Upper lobe of right lung (tissue), 1 donor: Measurements from ENCODE around the gene FOXJ2. TPM values are rescaled to one million over a fixed set of nuclear protein-coding genes. Genes with fewer than 3 reads are reported as not detected.
A peak's percentile ranks its signal among the peaks of the same experiment; 100 is the strongest.
"Not testable (repeated sequence)": the region's sequence is repeated elsewhere in the genome, so short reads cannot be mapped to it uniquely, and the experiment has no call there.

Source experiments
- ATAC-seq: fragments of 200-7000 bp; cut with Tn5 transposase; one replicate; pipeline ENCODE4 v1.9.1; 2020; ENCODE audit warnings: mild to moderate bottlenecking, moderate library complexity
- DNase-seq: peaks from one replicate; pipeline ENCODE4 v3.0.0-alpha.2; 2020
- H3K27ac ChIP-seq: fragments of 200-600 bp; one replicate; pipeline ENCODE4 v1.8.0; 2022
- H3K27me3 ChIP-seq: fragments of 200-600 bp; one replicate; pipeline ENCODE4 v1.8.0; 2022; ENCODE audit warnings: mild to moderate bottlenecking
- H3K36me3 ChIP-seq: fragments of 200-600 bp; one replicate; pipeline ENCODE4 v1.8.0; 2022
- H3K4me1 ChIP-seq: fragments of 200-600 bp; one replicate; pipeline ENCODE4 v1.8.0; 2022
- H3K4me3 ChIP-seq: fragments of 200-600 bp; one replicate; pipeline ENCODE4 v1.8.0; 2022; ENCODE audit warnings: mild to moderate bottlenecking
- H3K9me3 ChIP-seq: fragments of 200-600 bp; one replicate; pipeline ENCODE4 v1.8.0; 2022
- CTCF ChIP-seq: fragments of 200-600 bp; IDR thresholded peaks from one replicate; pipeline ENCODE4 v1.8.0; 2022; ENCODE audit warnings: antibody characterized with exemption
- intact Hi-C: fragments of 100-400 bp; cut with DNase I; formaldehyde crosslinking; loops from one replicate; pipeline ENCODE4 v1.11.0; 2022
- long read RNA-seq: library from polyadenylated mRNA; unstranded; transcript quantifications from one replicate; pipeline ENCODE4 v2.0.0, GENCODE V29; 2021
- total RNA-seq: library from RNA; stranded (reverse); fragmentation: NEBNext Ultra II Directional; extraction: Animal tissue kit (Norgen Biotek cat#: 25700); gene quantifications from one replicate; pipeline ENCODE4 v1.2.1, GENCODE V29; 2021
- donor health status: DM: no; HTN: yes; CAD: no; lungs with severe emphysema.

FOXJ2 gene
- total RNA-seq: 20.3 TPM
- long read RNA-seq, partial matches to known transcripts: 15 of 16 reads
- long read RNA-seq, other reads (novel, unspliced or antisense): 0 of 16 reads

- peak within 1 kb of the TSS; percentile 93 for H3K27ac ChIP-seq
- H3K27me3 ChIP-seq: no peaks in the 10 kb centered on the region
- peaks cover 7% of the 10 kb centered on the region for H3K36me3 ChIP-seq
- H3K9me3 ChIP-seq: no peaks in the 10 kb centered on the region
- H3K4me1 ChIP-seq: peaks cover 48% of the 10 kb centered on the region
- peak; percentile 96 for ATAC-seq
- peak within 1 kb of the TSS; percentile 77 for H3K4me3 ChIP-seq
- intact Hi-C loops: no loop called here
- DNase-seq: peak; percentile 93
- TF ChIP-seq CTCF: no peak
Measured at GRCh38 chr12:8032242-8033152, at the start of gene FOXJ2. TSS of gene FOXJ2 (plus strand) at chr12:8032716. CDS start at chr12:8039833, 7,117 bp downstream.

- intact Hi-C loops, H3K36me3 ChIP-seq, H3K4me3 ChIP-seq, H3K4me1 ChIP-seq, DNase-seq, H3K27me3 ChIP-seq, ATAC-seq, H3K27ac ChIP-seq, H3K9me3 ChIP-seq: not testable (repeated sequence)
Measured at GRCh38 chr12:7983019-7983418, 49.5 kb upstream of the FOXJ2 start.

- H3K27me3 ChIP-seq, H3K4me1 ChIP-seq, ATAC-seq, intact Hi-C loops, H3K4me3 ChIP-seq, H3K27ac ChIP-seq, H3K9me3 ChIP-seq, H3K36me3 ChIP-seq, DNase-seq: not testable (repeated sequence)
Measured at GRCh38 chr12:7983460-7983859, 49.1 kb upstream of the FOXJ2 start.

- H3K27ac ChIP-seq: no peak overlapping the region
- DNase-seq: no peak
- no peaks in the 10 kb centered on the region for H3K36me3 ChIP-seq
- no peaks in the 10 kb centered on the region for H3K27me3 ChIP-seq
- intact Hi-C loops: no loop called here
- no peak for ATAC-seq
- H3K4me1 ChIP-seq: peaks cover 6% of the 10 kb centered on the region
- TF ChIP-seq CTCF: no peak
- H3K9me3 ChIP-seq: no peaks in the 10 kb centered on the region
- H3K4me3 ChIP-seq: no peak overlapping the region
Measured at GRCh38 chr12:7984900-7985299, 47.6 kb upstream of the FOXJ2 start.

GRCh38 chr12:7985802-7986418 is 46.6 kb upstream of the FOXJ2 start:
- Histone ChIP-seq H3K4me1 (peaks cover 13% of the 10 kb centered on the region), H3K27me3 (no peaks in the 10 kb centered on the region), H3K4me3 (no peak overlapping the region), H3K27ac (no peak overlapping the region), H3K36me3 (no peaks in the 10 kb centered on the region), H3K9me3 (no peaks in the 10 kb centered on the region)
- no peak for DNase-seq
- no peak for ATAC-seq
- no peak for TF ChIP-seq CTCF
- intact Hi-C loops: no loop called here

GRCh38 chr12:7989827-7990491 is 42.6 kb upstream of the FOXJ2 start:
- ATAC-seq (peak; percentile 94), DNase-seq (peak; percentile 85)
- H3K4me1 ChIP-seq: peaks cover 13% of the 10 kb centered on the region
- H3K27me3 ChIP-seq: no peaks in the 10 kb centered on the region
- H3K27ac ChIP-seq: peak overlapping the region; percentile 42
- intact Hi-C loops: loop anchor here (10.0 kb wide), 1 partner anchor 55 kb away; the partner anchor contains the start of gene SLC2A3
- H3K9me3 ChIP-seq: no peaks in the 10 kb centered on the region
- no peaks in the 10 kb centered on the region for H3K36me3 ChIP-seq
- TF ChIP-seq CTCF: no peak
- H3K4me3 ChIP-seq: no peak overlapping the region
